Measurements from ENCODE around the gene KIAA0930. TPM values are rescaled to one million over a fixed set of nuclear protein-coding genes. Genes with fewer than 3 reads are reported as not detected.
"Not testable (repeated sequence)": the region's sequence is repeated elsewhere in the genome, so short reads cannot be mapped to it uniquely, and the experiment has no call there.

Gene KIAA0930
- total RNA-seq, 1 donor from 2014 or later = 89.2 TPM

DNA sequence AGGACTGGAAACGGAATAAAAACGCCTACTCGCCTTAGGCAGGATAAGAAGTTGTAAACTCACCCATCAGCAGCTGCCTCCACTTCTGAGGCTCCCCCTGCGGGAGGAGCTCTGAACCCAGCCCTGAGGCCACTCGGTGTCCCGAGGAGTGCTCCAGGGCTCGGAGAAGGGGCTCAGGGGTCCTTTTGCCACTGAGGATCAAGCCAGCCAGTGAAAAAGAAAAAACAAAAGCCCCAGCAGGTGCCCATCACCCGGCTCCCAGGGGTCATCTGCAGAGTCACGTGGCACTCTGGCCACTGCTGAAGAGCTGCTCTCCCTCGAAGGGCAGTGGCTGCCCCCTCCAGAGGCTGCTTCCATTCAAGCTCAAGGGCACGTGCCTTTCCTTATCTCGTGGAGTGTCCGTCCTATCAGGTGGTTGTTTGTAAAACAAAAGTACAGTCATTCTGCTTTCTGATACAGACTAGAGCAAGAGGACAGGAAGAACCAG is 48.0 kb downstream of the KIAA0930 start:
- Histone ChIP-seq H3K4me3 (no peak overlapping the region), H3K27me3 (ENCODE audit: low read depth) (no peaks in the 10 kb centered on the region), H3K36me3 (peaks cover 39% of the 10 kb centered on the region), H3K4me1 (no peaks in the 10 kb centered on the region), H3K27ac (no peak overlapping the region), H3K9me3 (no peaks in the 10 kb centered on the region)
- TF ChIP-seq CTCF (IDR thresholded peaks at IDR 0.05) = no peak
- intact Hi-C loops (cut with DNase I) = no loop called here
- ATAC-seq = no peak
- DNase-seq = no peak

- H3K27me3 ChIP-seq (ENCODE audit: low read depth); H3K9me3 ChIP-seq; H3K4me1 ChIP-seq; intact Hi-C loops (cut with DNase I); ATAC-seq; DNase-seq; H3K27ac ChIP-seq; H3K4me3 ChIP-seq: not testable (repeated sequence)
- peaks cover 35% of the 10 kb centered on the region for H3K36me3 ChIP-seq
Observed at GRCh38 chr22:45191746-45192145, 48.9 kb downstream of the KIAA0930 start.

DNA sequence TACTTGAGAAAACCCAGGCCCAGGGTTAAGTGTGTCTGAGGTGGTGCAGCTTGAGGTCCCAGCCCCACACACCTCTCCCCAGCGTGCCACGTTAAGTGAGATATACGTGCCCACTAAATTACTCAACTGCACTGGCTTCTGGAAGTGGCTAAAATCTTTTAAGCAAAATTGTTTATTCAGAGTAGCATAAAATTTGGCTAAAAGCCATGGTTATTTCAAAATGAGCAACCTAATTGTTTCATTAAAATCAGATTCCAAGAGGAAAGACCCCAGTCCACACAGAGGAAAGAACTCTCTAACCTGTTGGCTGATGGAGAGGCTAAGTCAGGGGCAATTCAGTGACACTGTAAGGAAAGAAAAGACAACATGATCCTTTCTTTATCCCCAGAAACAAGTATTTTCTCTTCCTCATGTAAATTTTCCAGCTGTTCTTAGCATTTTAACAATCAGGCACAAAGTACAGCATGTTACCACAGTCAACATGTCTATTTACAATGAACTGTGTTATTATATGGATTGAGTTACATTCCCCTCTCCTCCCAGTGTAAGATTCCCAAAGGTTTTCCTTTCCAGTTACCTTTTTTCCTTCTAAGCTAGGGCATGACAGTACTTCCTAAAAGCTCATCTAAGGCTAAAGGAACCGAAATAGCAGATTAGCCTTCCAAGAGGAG is 50.4 kb downstream of the KIAA0930 start:
- Histone ChIP-seq H3K9me3 (no peaks in the 10 kb centered on the region), H3K27ac (no peak overlapping the region), H3K4me3 (no peak overlapping the region), H3K27me3 (ENCODE audit: low read depth) (no peaks in the 10 kb centered on the region), H3K36me3 (peaks cover 37% of the 10 kb centered on the region), H3K4me1 (no peaks in the 10 kb centered on the region)
- no peak for DNase-seq
- no peak for ATAC-seq
- intact Hi-C loops (cut with DNase I) = no loop called here
- no peak for TF ChIP-seq CTCF (IDR thresholded peaks at IDR 0.05)

- Histone ChIP-seq H3K9me3 (no peaks in the 10 kb centered on the region), H3K4me3 (no peak overlapping the region), H3K36me3 (peaks cover 50% of the 10 kb centered on the region), H3K27ac (no peak overlapping the region), H3K27me3 (ENCODE audit: low read depth) (no peaks in the 10 kb centered on the region), H3K4me1 (no peaks in the 10 kb centered on the region)
- no peak for TF ChIP-seq CTCF (IDR thresholded peaks at IDR 0.05)
- peak; percentile 32 for DNase-seq
- intact Hi-C loops (cut with DNase I) = no loop called here
- no peak for ATAC-seq
Observed at GRCh38 chr22:45188779-45189178, 51.9 kb downstream of the KIAA0930 start.

GRCh38 chr22:45187891-45188290 is 52.8 kb downstream of the KIAA0930 start:
- H3K9me3 ChIP-seq = no peaks in the 10 kb centered on the region
- H3K27me3 ChIP-seq (ENCODE audit: low read depth) = no peaks in the 10 kb centered on the region
- ATAC-seq = no peak
- intact Hi-C loops (cut with DNase I) = no loop called here
- no peak overlapping the region for H3K4me3 ChIP-seq
- H3K27ac ChIP-seq = no peak overlapping the region
- no peaks in the 10 kb centered on the region for H3K4me1 ChIP-seq
- no peak for DNase-seq
- peaks cover 59% of the 10 kb centered on the region for H3K36me3 ChIP-seq
- no peak for TF ChIP-seq CTCF (IDR thresholded peaks at IDR 0.05)

GRCh38 chr22:45185718-45186514 is 54.8 kb downstream of the KIAA0930 start:
- peaks cover 78% of the 10 kb centered on the region for H3K36me3 ChIP-seq
- ATAC-seq = no peak
- intact Hi-C loops (cut with DNase I) = no loop called here
- H3K27ac ChIP-seq = no peak overlapping the region
- no peaks in the 10 kb centered on the region for H3K4me1 ChIP-seq
- no peak for DNase-seq
- TF ChIP-seq CTCF (IDR thresholded peaks at IDR 0.05) = no peak
- no peaks in the 10 kb centered on the region for H3K27me3 ChIP-seq (ENCODE audit: low read depth)
- no peaks in the 10 kb centered on the region for H3K9me3 ChIP-seq
- no peak overlapping the region for H3K4me3 ChIP-seq

All from lower lobe of right lung (tissue), 2 donors.